Activated naive CD8-positive, alpha-beta T cell treated with anti-CD3 and anti-CD28 coated beads, Interleukin-2, amount 10 ng/mL, durations not matched to agents 7 days and 5 days (primary cell): ENCODE results near the gene PROX1. TPM values are rescaled to one million over a fixed set of nuclear protein-coding genes. Genes with fewer than 3 reads are reported as not detected.

ENCODE experiments used
- ATAC-seq: fragments of 150-1000 bp; cut with Tn5 transposase; one replicate; pipeline ENCODE4 v1.10.0; 2021; ENCODE audit warnings: low read depth, moderate library complexity
- POLR2A ChIA-PET: fragments of 350-600 bp; sonication (Branson Sonifier 250); formaldehyde crosslinking; loops from one replicate; lab custom pipeline; 2021; ENCODE audit warnings: antibody characterized with exemption; lab: Charles Lee
- DNase-seq: peaks from one replicate; pipeline ENCODE4 v3.0.0; 2021
- H3K27ac Mint-ChIP-seq: one replicate; pipeline ENCODE4 v1.8.0; 2022; ENCODE audit warnings: mild to moderate bottlenecking, mixed read lengths
- H3K27me3 Mint-ChIP-seq: one replicate; pipeline ENCODE4 v1.8.0; 2022; ENCODE audit warnings: mild to moderate bottlenecking, moderate library complexity, mixed read lengths
- H3K36me3 Mint-ChIP-seq: one replicate; pipeline ENCODE4 v1.8.0; 2021; ENCODE audit warnings: mild to moderate bottlenecking, mixed read lengths
- H3K4me1 Mint-ChIP-seq: one replicate; pipeline ENCODE4 v1.8.0; 2021; ENCODE audit warnings: mixed read lengths
- H3K4me3 Mint-ChIP-seq: one replicate; pipeline ENCODE4 v1.8.0; 2022; ENCODE audit warnings: mild to moderate bottlenecking, moderate library complexity, mixed read lengths
- H3K9me3 Mint-ChIP-seq: one replicate; pipeline ENCODE4 v1.8.0; 2021; ENCODE audit warnings: mixed read lengths
- total RNA-seq, 2 experiments: library from RNA; stranded (reverse); gene quantifications; one replicate each; pipeline ENCODE4 v1.2.3, GENCODE V29; 2021

PROX1 gene
- total RNA-seq, 2 experiments from 2014 or later, result not detected

- Mint-ChIP-seq H3K27me3 (no peaks in the 10 kb centered on the region), H3K4me1 (no peaks in the 10 kb centered on the region), H3K27ac (no peak overlapping the region), H3K4me3 (no peak overlapping the region), H3K9me3 (no peaks in the 10 kb centered on the region), H3K36me3 (no peaks in the 10 kb centered on the region)
- ATAC-seq (no peak), DNase-seq (no peak)
- POLR2A ChIA-PET, result no interaction called here
These were observed 22.4 kb downstream of the PROX1 start for GRCh38 chr1:214010197-214010573.

- no peak overlapping the region for H3K27ac Mint-ChIP-seq
- H3K9me3 Mint-ChIP-seq, result no peaks in the 10 kb centered on the region
- ATAC-seq (no peak), DNase-seq (no peak)
- no peaks in the 10 kb centered on the region for H3K4me1 Mint-ChIP-seq
- no peaks in the 10 kb centered on the region for H3K27me3 Mint-ChIP-seq
- no peaks in the 10 kb centered on the region for H3K36me3 Mint-ChIP-seq
- no peak overlapping the region for H3K4me3 Mint-ChIP-seq
- POLR2A ChIA-PET, result no interaction called here
These were observed 22.9 kb downstream of the PROX1 start for GRCh38 chr1:214010717-214011116.

- no peaks in the 10 kb centered on the region for H3K36me3 Mint-ChIP-seq
- no peaks in the 10 kb centered on the region for H3K27me3 Mint-ChIP-seq
- no peak overlapping the region for H3K4me3 Mint-ChIP-seq
- no peaks in the 10 kb centered on the region for H3K9me3 Mint-ChIP-seq
- ATAC-seq, result no peak
- POLR2A ChIA-PET, result no interaction called here
- no peak overlapping the region for H3K27ac Mint-ChIP-seq
- DNase-seq, result no peak
- no peaks in the 10 kb centered on the region for H3K4me1 Mint-ChIP-seq
These were observed 24.6 kb downstream of the PROX1 start for GRCh38 chr1:214012418-214012817.

GRCh38 chr1:214013614-214014377 lies 26.0 kb downstream of the PROX1 start:
- Mint-ChIP-seq H3K9me3 (no peaks in the 10 kb centered on the region), H3K4me1 (no peaks in the 10 kb centered on the region), H3K27me3 (no peaks in the 10 kb centered on the region), H3K27ac (no peak overlapping the region), H3K36me3 (no peaks in the 10 kb centered on the region), H3K4me3 (no peak overlapping the region)
- POLR2A ChIA-PET, result no interaction called here
- ATAC-seq (no peak), DNase-seq (no peak)

DNA sequence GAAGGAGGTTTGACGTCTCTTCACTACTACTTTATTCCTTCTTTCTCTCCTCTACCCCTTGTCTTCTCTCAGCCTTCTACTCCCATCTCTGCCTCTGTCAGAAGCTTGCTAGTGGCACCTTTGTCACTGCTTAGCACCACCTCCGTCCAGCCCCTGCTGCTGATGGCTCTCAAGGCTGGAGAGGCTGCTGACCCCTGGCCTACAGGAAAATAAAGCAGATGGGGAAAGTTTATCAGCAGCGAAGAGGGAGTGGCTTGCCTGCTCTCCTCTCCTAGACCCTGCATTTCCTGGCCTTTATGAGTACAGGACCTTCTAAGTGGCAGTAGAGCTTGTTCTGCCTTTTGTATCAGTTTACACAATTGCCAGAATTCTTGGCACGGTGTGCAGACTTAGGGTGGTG lies 27.0 kb downstream of the PROX1 start:
- Mint-ChIP-seq H3K36me3 (no peaks in the 10 kb centered on the region), H3K9me3 (no peaks in the 10 kb centered on the region), H3K27me3 (no peaks in the 10 kb centered on the region), H3K4me1 (no peaks in the 10 kb centered on the region), H3K4me3 (no peak overlapping the region), H3K27ac (no peak overlapping the region)
- ATAC-seq, result no peak
- POLR2A ChIA-PET, result no interaction called here
- DNase-seq, result no peak

- no peak for ATAC-seq
- Mint-ChIP-seq H3K4me3 (no peak overlapping the region), H3K9me3 (no peaks in the 10 kb centered on the region), H3K4me1 (no peaks in the 10 kb centered on the region), H3K27ac (no peak overlapping the region), H3K27me3 (no peaks in the 10 kb centered on the region), H3K36me3 (no peaks in the 10 kb centered on the region)
- no peak for DNase-seq
- POLR2A ChIA-PET, result no interaction called here
These were observed 29.6 kb downstream of the PROX1 start for GRCh38 chr1:214017191-214017982.

DNA sequence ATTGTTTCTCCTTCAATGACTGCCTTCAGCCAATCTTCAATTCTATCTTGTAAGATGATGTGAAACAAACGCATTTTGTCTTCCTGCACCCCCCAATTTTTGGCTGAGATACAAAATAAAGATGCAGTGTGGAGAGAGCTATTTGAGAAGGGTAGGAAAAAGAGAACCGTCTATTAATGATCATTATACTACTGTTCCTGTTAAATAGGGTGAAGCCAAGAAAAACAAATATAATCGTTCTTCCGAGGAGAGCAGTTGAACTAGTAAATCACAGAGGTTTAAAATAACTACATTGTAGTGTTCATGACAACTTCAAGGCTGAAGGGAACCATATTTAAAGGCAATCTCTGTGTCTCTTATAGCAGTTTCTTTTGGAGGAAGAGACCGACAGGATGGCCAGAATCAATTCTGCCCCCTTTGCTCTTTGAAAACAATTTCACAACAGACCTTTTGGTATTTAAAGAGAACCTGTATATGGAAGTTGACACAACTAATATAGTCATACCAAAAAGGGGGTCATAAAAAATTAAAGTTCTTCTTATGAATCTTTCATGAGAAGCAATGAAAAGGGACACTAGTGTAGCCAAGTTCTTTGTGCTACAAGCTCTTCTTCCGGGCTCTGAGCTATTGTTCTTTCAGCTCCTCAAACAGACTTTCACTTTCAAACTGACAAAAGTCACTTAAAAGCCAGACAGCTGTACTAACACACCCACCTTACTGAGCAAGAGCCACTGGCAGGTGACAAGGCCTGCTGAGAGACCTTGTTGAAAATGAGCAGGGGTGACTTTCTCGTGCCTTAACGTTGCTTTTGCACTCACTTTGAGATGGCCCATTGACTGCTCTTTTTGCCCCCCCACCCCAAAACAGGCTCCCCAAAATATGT lies 30.9 kb downstream of the PROX1 start:
- H3K4me1 Mint-ChIP-seq, result no peaks in the 10 kb centered on the region
- DNase-seq, result no peak
- H3K4me3 Mint-ChIP-seq, result no peak overlapping the region
- no peaks in the 10 kb centered on the region for H3K27me3 Mint-ChIP-seq
- POLR2A ChIA-PET, result no interaction called here
- H3K27ac Mint-ChIP-seq, result no peak overlapping the region
- ATAC-seq, result no peak
- H3K9me3 Mint-ChIP-seq, result no peaks in the 10 kb centered on the region
- H3K36me3 Mint-ChIP-seq, result no peaks in the 10 kb centered on the region

GRCh38 chr1:214019499-214019898 lies 31.7 kb downstream of the PROX1 start:
- POLR2A ChIA-PET, result no interaction called here
- Mint-ChIP-seq H3K27ac (no peak overlapping the region), H3K4me1 (no peaks in the 10 kb centered on the region), H3K27me3 (no peaks in the 10 kb centered on the region), H3K4me3 (no peak overlapping the region), H3K9me3 (no peaks in the 10 kb centered on the region), H3K36me3 (no peaks in the 10 kb centered on the region)
- DNase-seq (no peak), ATAC-seq (no peak)

- DNase-seq (no peak), ATAC-seq (no peak)
- Mint-ChIP-seq H3K36me3 (no peaks in the 10 kb centered on the region), H3K27ac (no peak overlapping the region), H3K9me3 (no peaks in the 10 kb centered on the region), H3K4me3 (no peak overlapping the region), H3K4me1 (no peaks in the 10 kb centered on the region), H3K27me3 (no peaks in the 10 kb centered on the region)
- POLR2A ChIA-PET, result no interaction called here
These were observed 33.5 kb downstream of the PROX1 start for GRCh38 chr1:214021321-214021720.

GRCh38 chr1:214022229-214022791 lies 34.5 kb downstream of the PROX1 start:
- no peaks in the 10 kb centered on the region for H3K36me3 Mint-ChIP-seq
- H3K27me3 Mint-ChIP-seq, result peaks cover 4% of the 10 kb centered on the region
- H3K4me3 Mint-ChIP-seq, result no peak overlapping the region
- H3K4me1 Mint-ChIP-seq, result no peaks in the 10 kb centered on the region
- POLR2A ChIA-PET, result no interaction called here
- H3K27ac Mint-ChIP-seq, result no peak overlapping the region
- DNase-seq (no peak), ATAC-seq (no peak)
- H3K9me3 Mint-ChIP-seq, result no peaks in the 10 kb centered on the region

GRCh38 chr1:214022810-214023425 lies 35.1 kb downstream of the PROX1 start:
- no peaks in the 10 kb centered on the region for H3K4me1 Mint-ChIP-seq
- no peak for DNase-seq
- no peak overlapping the region for H3K27ac Mint-ChIP-seq
- no peak overlapping the region for H3K4me3 Mint-ChIP-seq
- no peaks in the 10 kb centered on the region for H3K9me3 Mint-ChIP-seq
- H3K36me3 Mint-ChIP-seq, result no peaks in the 10 kb centered on the region
- H3K27me3 Mint-ChIP-seq, result peaks cover 4% of the 10 kb centered on the region
- POLR2A ChIA-PET, result no interaction called here
- no peak for ATAC-seq

DNA sequence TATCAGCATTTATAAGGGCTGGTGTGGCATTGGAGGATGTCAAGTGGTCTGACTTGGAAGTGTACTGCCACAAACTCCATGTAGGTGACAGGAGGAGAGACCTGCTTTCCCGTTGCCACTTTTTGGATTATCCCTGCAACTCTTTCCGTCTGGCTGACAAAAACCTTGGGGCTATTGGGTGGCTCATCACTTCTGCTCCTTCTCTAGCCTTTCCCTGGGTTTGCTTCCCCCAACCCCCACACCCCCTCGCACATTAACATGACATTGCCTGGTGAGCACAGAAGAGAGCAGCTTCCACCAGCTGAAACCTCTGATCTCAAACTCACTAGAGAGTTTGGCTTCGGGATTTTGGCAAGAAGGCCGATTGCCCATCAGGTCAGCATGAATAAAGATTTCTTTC lies 39.2 kb downstream of the PROX1 start:
- no peak overlapping the region for H3K4me3 Mint-ChIP-seq
- DNase-seq (no peak), ATAC-seq (no peak)
- H3K9me3 Mint-ChIP-seq, result no peaks in the 10 kb centered on the region
- no peaks in the 10 kb centered on the region for H3K36me3 Mint-ChIP-seq
- H3K27ac Mint-ChIP-seq, result no peak overlapping the region
- POLR2A ChIA-PET, result no interaction called here
- H3K4me1 Mint-ChIP-seq, result no peaks in the 10 kb centered on the region
- peaks cover 9% of the 10 kb centered on the region for H3K27me3 Mint-ChIP-seq

DNA sequence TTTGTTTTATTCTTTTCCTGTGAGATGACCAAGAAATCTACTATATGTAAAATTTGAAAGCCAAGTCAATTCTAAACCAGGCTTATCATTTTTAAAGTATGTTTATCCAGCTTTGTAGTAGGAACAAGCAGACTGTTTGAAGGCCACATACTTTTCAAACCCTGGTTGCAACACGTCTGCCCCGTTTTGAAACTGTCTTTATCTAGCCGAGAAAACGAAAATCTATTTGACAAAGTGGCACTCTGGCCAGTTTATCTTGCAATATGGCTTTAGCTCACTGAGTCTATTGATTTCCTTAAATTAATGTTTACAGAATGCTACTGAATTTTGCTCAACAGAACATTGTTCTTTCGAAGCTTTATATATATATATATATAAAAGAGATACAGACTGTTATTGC lies 39.7 kb downstream of the PROX1 start:
- Mint-ChIP-seq H3K4me1 (no peaks in the 10 kb centered on the region), H3K36me3 (no peaks in the 10 kb centered on the region), H3K27ac (no peak overlapping the region), H3K9me3 (no peaks in the 10 kb centered on the region), H3K4me3 (no peak overlapping the region), H3K27me3 (peaks cover 9% of the 10 kb centered on the region)
- DNase-seq (no peak), ATAC-seq (no peak)
- POLR2A ChIA-PET, result no interaction called here
